ENCODE results near the gene STARD6. TPM values are rescaled to one million over a fixed set of nuclear protein-coding genes. Genes with fewer than 3 reads are reported as not detected.
"Not testable (repeated sequence)": the region's sequence is repeated elsewhere in the genome, so short reads cannot be mapped to it uniquely, and the experiment has no call there.

Gene STARD6
- total RNA-seq, 1 donor from 2014 or later: not detected

- Mint-ChIP-seq H3K4me1 (ENCODE audit: low read depth, unreplicated experiment) (peaks cover 9% of the 10 kb centered on the region), H3K27me3 (ENCODE audit: unreplicated experiment) (peaks cover 3% of the 10 kb centered on the region), H3K9me3 (ENCODE audit: unreplicated experiment) (peaks cover 1% of the 10 kb centered on the region), H3K36me3 (ENCODE audit: unreplicated experiment) (no peaks in the 10 kb centered on the region), H3K27ac (ENCODE audit: unreplicated experiment) (no peak overlapping the region), H3K4me3 (ENCODE audit: unreplicated experiment) (no peak overlapping the region)
- DNase-seq: no peak
- TF ChIP-seq, protein P1, sequence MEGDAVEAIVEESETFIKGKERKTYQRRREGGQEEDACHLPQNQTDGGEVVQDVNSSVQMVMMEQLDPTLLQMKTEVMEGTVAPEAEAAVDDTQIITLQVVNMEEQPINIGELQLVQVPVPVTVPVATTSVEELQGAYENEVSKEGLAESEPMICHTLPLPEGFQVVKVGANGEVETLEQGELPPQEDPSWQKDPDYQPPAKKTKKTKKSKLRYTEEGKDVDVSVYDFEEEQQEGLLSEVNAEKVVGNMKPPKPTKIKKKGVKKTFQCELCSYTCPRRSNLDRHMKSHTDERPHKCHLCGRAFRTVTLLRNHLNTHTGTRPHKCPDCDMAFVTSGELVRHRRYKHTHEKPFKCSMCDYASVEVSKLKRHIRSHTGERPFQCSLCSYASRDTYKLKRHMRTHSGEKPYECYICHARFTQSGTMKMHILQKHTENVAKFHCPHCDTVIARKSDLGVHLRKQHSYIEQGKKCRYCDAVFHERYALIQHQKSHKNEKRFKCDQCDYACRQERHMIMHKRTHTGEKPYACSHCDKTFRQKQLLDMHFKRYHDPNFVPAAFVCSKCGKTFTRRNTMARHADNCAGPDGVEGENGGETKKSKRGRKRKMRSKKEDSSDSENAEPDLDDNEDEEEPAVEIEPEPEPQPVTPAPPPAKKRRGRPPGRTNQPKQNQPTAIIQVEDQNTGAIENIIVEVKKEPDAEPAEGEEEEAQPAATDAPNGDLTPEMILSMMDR (IDR thresholded peaks at IDR 0.05; ENCODE audit: partially characterized antibody, unreplicated experiment): no peak
These were observed 30.0 kb upstream of the STARD6 start for GRCh38 chr18:54387631-54388030.

- not testable (repeated sequence) for H3K27me3 Mint-ChIP-seq (ENCODE audit: unreplicated experiment); H3K4me3 Mint-ChIP-seq (ENCODE audit: unreplicated experiment); H3K36me3 Mint-ChIP-seq (ENCODE audit: unreplicated experiment); H3K4me1 Mint-ChIP-seq (ENCODE audit: low read depth, unreplicated experiment); H3K27ac Mint-ChIP-seq (ENCODE audit: unreplicated experiment); H3K9me3 Mint-ChIP-seq (ENCODE audit: unreplicated experiment); DNase-seq
These were observed 29.3 kb upstream of the STARD6 start for GRCh38 chr18:54386800-54387495.

DNA sequence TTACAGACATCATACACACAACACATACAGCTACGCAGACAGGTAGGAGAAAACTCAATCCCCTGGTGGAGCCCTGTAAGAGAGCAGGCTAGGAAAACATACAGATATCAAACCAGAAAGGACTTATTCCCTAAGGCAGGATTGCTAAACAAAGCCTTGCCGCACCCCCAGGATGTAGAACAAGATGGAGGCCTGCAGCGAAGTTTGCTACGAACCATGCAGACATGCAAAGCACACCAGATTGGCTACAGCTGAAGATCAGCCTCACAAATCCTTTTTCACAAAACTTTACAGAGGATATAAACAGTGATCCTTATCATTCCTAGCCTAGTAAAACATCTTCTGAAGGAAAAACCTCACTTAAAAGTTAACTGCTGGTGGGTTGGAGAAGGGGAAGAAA lies 28.4 kb upstream of the STARD6 start:
- Mint-ChIP-seq H3K27ac (ENCODE audit: unreplicated experiment) (no peak overlapping the region), H3K4me1 (ENCODE audit: low read depth, unreplicated experiment) (peaks cover 9% of the 10 kb centered on the region), H3K4me3 (ENCODE audit: unreplicated experiment) (no peak overlapping the region), H3K27me3 (ENCODE audit: unreplicated experiment) (peaks cover 3% of the 10 kb centered on the region), H3K9me3 (ENCODE audit: unreplicated experiment) (peaks cover 3% of the 10 kb centered on the region), H3K36me3 (ENCODE audit: unreplicated experiment) (no peaks in the 10 kb centered on the region)
- no peak for DNase-seq
- TF ChIP-seq, protein P1 (IDR thresholded peaks at IDR 0.05; ENCODE audit: partially characterized antibody, unreplicated experiment): no peak

GRCh38 chr18:54382733-54383252 lies 25.1 kb upstream of the STARD6 start:
- H3K27ac Mint-ChIP-seq (ENCODE audit: unreplicated experiment): no peak overlapping the region
- peaks cover 1% of the 10 kb centered on the region for H3K9me3 Mint-ChIP-seq (ENCODE audit: unreplicated experiment)
- no peak overlapping the region for H3K4me3 Mint-ChIP-seq (ENCODE audit: unreplicated experiment)
- no peak for DNase-seq
- TF ChIP-seq, protein P1 (IDR thresholded peaks at IDR 0.05; ENCODE audit: partially characterized antibody, unreplicated experiment): no peak
- peaks cover 8% of the 10 kb centered on the region for H3K4me1 Mint-ChIP-seq (ENCODE audit: low read depth, unreplicated experiment)
- H3K36me3 Mint-ChIP-seq (ENCODE audit: unreplicated experiment): no peaks in the 10 kb centered on the region
- no peaks in the 10 kb centered on the region for H3K27me3 Mint-ChIP-seq (ENCODE audit: unreplicated experiment)

DNA sequence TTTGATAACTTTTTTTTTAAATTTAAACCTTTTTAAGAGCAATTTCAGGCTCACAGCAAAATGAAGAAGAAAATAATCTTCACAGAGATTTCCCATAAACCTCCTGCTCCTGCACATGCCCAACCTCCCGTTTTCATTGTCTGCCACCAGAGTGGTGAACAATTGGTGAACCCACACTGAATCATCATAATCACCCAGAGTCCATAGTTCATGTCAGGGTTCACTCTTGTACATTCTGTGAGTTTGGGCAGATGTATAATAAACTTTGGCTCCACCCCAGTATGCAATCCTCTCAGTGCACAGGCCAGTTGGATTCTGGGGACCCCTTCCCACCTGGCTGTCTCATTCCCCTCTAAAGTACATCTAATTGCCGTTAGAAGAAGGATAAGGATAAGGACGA lies 24.4 kb upstream of the STARD6 start:
- no peak for DNase-seq
- peaks cover 1% of the 10 kb centered on the region for H3K9me3 Mint-ChIP-seq (ENCODE audit: unreplicated experiment)
- no peak overlapping the region for H3K4me3 Mint-ChIP-seq (ENCODE audit: unreplicated experiment)
- H3K27ac Mint-ChIP-seq (ENCODE audit: unreplicated experiment): no peak overlapping the region
- TF ChIP-seq, protein P1 (IDR thresholded peaks at IDR 0.05; ENCODE audit: partially characterized antibody, unreplicated experiment): no peak
- no peaks in the 10 kb centered on the region for H3K36me3 Mint-ChIP-seq (ENCODE audit: unreplicated experiment)
- peaks cover 7% of the 10 kb centered on the region for H3K4me1 Mint-ChIP-seq (ENCODE audit: low read depth, unreplicated experiment)
- no peaks in the 10 kb centered on the region for H3K27me3 Mint-ChIP-seq (ENCODE audit: unreplicated experiment)

Data from glutamatergic neuron (in vitro differentiated cells).